GM19025 (cell line): ENCODE data around the gene BRAT1.

Source experiments
- ATAC-seq: cut with Tn5 transposase; IDR thresholded peaks from one replicate; pipeline ENCODE4 v1.9.1; 2021; ENCODE audit warnings: mild to moderate bottlenecking, low read depth, moderate library complexity; ENCODE audit not compliant: unreplicated experiment

The BRAT1 gene

DNA sequence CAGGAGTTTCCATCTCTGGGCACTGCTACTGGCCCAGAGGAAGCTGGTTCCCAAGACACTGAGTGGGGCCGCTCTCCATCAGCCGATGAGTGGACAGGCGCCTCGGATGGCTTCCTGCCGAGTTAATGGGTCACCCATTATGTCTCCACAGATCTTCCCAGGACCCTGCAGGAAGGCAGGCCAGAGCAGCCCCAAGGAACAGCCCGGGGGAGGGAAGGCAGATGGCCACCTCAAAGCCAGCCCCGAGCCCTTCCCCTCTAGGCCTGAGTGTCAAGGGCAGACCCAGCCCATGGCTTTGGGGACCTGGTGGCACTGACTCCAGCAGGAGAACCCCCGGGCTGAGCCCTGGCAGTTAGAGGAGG, 39.1 kb downstream of the BRAT1 start:
- ATAC-seq = no peak

DNA sequence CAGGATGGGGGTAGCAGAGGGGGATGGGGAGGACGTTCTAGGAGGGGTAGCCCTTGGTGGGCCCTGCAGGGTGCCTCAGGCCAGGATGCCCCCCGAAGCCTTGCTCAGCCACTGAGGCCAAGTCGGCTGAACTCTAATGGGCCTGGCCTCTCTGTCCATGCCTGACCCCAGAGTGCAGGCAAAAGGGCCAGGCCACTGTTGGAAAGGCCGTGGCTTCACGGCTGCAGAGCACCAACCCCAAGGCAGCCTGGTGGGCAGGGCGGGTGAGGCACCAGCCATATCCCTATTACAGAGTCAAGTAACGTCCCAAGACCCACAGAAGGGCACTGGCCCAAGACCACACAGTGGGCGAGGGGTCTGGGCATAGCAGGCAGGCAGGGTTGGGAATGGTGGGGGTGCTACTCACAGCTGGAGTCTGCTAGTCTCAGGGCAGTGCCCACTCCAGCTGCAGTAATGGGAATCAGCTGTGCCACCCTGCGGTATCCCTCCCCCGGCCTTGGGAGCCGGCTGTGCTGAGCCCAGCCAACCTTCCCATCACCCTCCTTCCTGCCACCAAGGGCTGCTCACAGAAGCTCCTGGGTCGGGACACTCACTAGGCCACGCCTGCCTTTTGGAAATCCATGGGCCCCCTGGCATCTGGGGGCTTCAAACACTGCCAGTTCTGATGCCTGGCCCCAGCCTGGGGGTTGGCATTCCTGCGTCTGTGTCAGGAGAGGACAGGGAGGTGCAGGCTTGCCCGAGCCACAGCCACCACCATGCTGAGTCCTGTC, 39.7 kb downstream of the BRAT1 start:
- ATAC-seq = no peak

DNA sequence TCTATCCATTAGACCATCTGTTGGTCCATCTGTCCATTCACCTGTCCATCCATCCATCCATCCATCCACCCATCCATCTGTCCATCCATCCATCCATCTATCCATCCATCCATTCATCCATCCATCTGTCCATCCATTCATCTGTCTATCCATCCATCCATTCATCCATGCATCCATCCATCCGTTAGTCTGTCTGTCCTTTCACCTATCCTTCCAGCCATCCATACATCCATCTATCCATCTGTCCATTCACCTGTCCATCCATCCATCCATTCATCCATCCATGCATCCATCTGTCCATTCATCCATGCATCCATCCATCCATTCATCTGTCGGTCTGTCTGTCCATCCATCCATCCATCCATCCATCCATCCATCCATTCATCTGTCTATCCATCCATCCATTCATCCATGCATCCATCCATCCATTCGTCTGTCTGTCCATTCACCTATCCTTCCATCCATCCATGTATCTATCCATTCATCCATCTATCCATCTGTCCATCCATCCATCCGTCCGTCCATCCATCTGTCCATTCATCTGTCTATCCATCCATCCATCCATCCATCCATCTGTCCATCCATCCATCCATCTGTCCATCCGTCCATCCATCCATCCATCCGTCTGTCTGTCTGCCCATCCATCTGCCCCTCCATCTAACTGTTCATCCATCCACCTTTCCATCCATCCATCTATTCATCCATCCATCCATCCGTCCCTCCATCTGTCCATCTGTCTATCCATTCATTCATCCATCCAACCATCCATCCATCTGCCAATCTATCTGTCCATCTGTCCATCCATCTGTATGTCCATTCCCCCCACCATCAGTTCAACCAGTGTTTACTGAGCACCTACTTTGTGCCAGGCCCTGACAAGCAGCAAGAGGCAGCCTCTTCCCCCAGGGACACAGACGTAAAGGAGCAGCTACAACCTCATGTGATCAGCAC, 40.6 kb downstream of the BRAT1 start:
- no peak for ATAC-seq

DNA sequence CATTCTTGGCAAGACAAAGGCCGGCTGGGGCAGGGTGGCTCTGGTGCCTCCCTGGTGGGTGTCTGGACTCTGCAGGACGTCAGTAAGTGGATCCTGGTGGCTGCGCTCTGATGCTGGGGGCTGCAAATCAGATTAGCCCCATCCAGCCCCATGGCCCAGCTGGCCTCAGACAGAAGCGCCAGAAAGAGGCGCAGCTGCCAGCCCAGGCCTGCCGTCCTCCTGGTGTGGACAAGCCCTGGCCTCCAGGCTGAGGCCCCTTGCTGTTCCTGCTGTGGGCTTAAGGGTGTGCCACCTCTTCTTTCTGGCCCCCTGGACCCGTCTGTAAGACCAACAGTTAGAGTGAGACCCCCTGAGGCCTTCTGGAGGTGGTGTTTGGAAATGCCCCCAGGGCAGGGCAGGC, 41.6 kb downstream of the BRAT1 start:
- ATAC-seq = no peak

DNA sequence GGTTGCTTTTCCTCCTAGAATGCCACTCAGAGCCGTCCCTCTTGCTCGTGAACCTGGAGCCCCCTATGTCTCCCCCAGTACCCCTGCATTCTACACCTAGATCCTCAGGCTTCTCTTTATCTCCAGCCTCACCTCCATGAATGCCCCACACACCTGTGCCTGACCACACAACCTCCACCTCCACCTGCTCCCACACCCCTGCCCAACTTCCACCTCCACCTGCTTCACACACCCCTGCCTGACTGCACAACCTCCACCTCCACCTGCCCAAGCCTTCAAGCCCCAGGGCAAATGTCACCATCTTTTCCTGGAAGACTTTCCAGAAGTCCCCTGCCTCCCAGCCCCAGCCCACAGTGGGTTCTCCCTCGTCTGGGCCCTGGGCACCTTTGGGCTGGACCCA, 42.6 kb downstream of the BRAT1 start:
- ATAC-seq = no peak

DNA sequence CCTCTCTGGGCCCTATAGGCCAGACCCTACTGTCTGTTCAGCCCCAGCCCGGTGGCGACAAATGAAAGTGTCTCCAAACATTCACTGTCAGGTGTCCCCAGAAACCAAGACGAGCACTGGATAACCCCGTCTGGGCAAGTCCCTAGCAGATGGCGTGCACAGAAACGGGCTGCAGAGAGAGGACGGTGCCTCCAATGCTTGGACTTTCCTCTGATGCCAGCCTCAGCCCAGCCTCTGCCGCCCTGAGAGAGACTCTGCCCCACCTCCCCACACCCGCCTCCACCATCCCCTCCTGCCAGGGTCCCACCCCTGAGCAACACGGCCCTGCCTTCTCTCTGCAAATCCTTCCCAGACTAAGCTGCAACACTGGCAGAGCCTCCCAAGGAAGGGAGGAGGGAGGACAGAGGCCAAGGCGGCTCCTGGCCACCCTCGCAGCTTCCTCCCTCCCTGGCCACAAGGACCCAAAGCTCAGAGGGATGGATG, 43.1 kb downstream of the BRAT1 start:
- no peak for ATAC-seq

DNA sequence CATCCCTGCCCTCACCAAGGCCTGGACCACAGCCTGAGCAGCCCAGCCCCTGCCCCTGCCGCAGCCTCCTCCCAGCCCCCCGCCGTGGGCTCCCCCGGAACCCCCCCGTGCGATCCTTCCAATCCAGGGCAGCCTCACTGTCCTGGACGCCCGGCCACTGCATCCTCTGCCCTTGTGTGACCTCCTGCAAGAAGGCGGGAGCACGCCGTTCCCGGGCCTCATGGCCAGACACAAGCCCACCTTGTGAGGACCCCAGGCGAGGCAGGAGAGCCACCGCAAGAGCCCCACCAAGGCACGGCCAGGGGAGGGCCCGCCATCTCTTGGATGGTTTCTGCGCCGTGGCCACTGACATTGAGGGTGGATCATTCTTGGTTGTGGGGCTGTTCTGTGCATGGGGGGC, 43.6 kb downstream of the BRAT1 start:
- no peak for ATAC-seq

DNA sequence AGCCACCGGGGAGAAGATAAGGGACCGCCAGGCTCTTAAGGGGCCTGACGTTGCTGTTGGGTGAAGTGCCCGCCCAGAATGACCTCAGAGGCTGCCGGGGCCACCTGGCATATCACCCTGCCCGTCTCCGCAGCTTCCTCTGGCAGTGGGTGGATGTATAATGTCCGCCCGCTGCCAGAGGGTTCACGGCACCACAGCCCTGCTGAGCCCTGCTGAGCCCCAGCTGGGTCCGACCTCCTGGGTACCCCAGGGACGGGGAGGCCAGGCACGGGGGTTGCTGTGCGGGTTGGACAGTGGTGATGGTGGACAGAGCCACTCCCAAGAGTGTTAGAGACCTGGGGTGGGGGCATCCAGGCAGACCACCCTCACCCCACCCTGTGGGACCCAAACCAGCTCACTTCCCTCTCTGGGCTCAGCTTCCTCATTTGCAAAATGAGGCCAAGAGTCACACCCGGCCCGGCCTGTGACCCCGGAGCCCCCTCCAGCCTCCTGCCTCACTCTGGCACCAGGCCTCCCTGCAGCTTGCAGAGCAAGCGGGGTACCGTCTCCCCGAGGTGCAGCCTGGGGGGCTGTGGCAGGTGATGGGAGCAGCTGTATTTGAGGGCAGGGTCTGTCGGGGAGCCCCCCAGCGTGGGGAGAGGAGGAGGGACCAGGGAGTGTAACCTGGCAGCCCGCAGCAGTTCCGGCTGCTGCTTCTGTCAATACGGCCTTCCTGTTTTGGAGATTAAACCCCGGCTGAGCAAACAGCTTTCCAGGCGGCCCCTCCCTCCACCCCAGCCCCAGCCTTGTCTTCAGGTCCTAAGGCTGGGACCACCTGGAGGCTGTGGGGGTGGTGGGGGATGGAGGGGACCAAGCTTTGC, 44.2 kb downstream of the BRAT1 start:
- no peak for ATAC-seq

DNA sequence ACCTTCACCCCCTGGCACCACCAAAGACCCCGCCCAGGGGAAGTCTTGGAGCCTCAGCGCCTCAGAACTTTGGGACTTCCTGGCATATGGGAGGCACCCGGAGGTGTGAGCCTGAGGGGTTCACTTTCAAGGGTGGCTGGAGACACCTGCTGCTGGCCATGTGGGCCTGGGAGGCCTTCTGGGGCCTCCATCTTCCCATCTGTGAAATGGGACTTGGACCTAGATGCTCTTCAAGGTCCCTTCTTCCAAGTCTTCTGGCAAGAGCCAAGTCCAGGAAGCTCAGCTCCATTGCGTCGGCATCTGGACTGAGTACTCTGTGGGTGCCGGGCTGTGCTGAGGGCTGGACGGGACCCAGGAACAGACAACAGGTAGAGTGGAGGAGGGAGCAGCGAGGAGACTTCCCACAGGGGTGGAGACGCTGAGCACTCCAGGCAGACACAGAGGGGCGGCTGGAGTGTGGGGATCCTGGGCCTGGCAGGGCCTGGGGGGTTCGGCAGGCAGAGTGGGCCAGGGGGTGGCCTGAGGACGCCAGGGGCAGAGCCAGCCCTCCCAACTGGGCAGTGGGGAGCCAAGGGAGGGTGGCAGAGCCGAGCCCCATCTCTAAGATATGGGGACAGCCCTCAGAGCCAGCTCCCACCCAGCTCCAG, 45.1 kb downstream of the BRAT1 start:
- no peak for ATAC-seq

DNA sequence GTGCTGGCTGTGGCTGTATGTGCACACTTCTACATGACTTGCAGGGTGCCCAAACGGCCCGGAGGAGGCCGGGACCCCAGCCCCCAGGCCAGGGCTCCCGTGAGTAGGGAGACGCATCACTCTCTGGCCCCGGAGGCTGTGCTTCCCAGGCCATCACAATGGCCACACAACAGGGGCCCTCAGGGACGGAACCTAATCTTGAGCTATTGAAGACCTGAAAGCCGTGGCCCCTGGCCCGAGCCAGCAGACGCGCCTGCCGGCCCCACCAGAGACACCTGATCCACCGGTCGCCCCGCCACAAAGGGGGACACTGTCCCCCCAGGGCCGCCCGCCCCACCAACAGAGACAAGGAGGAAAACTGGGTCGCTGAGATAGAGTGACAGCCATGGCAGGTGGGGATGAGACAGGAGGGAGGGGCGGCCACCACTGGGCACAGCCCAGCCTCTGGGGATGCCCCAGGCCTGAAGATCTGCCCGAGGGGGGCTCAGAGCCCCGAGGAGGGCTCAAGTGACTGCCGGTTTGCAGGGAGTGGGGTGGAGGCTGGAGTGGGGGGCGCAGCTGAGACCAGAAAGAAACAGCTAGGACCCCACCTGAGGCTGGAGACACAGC, 45.9 kb downstream of the BRAT1 start:
- ATAC-seq = no peak

DNA sequence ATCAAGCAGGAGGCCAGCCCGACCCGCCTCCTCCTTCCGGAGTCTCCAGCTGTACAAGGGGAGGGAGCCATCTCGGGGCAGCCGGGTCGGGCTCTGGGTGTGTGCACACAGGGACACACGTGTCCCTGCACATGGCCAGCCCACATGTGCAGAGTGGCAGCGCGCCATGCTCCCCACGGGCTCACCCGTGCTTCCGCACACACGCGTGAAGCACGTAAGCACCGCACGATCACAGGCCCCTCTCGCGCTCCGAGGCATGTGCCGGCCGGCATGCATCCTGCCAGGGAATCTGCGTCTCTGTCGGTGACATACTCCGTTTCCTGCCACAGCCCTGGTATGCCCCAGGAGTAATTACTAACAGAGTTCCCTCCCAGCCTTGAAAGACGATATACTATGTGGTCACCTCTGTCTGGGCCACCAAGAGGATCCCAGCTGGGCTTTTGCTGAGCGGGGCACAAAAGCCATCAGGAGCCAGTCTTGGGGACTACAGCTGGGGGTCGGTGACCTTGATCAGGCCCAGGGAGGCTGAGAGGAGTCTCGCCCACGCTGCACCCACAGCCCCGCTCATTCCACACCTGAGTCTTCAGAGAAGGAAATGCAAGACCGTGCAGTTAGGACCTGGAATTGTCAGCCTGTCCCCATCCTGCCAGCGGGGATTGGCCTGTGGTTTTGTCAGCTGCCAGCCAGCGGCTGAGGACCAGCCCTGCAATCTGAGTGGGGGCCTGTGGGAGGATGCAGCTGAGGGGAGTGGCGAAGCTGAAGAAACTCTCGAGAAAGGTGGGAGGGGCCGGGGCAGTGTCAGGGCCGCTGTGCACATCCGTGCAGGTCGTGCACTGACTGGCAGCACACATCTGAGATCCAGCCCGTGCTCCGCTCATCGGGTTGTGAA, 46.8 kb downstream of the BRAT1 start:
- ATAC-seq = no peak

DNA sequence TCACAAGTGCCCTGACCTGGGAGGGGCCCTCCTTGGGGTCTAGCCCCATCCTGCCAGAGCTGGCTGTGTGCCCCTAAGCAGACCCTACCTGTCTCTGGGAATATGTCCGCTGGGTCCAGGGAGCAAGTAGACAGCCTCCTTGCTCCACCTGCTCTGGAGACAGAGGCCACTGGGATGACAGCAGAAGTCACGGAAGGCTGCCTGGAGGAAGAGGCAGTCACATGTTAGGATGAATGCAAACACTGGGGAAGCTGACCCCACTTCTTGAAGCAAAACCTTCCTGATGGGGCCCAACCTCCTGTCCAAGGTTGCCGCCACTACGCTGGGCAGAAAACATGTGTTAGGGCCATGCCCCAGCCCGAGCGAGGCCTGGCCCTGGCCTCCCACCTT, 47.4 kb downstream of the BRAT1 start:
- ATAC-seq = no peak

DNA sequence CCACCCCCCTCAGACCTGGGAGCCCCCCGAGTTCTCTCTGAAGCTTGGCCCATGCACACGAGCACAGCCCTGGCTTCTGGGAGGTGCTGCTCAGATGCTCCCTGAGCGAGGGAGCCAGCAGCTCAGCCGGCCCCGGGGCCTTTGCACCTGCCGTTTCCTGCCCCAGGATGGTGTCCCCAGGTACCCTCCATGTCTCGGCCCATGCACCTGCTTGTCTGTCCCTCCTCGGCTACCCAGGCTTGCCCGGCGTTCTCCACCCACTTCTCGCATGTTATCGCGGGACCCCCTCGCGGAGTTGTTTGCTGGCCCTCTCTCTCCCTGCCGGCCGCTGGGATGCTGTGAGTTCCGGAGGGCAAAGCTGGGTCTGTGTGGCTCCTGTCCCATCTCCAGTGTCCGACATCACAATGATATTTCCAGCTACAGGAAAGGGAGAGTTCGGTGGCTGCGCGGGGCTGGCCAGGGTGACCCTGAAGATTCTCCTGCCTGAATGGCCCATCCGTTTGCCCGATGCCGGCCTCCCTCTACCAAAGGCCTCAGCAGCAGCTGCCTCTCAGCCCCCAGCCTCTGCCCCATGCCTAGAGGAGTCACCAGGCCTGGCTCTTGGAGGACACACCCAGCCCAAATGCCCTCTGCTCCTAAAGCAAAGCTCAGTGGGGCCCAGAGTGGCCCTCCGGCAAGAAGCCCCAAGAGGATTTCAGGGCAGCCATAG, 48.0 kb downstream of the BRAT1 start:
- no peak for ATAC-seq

DNA sequence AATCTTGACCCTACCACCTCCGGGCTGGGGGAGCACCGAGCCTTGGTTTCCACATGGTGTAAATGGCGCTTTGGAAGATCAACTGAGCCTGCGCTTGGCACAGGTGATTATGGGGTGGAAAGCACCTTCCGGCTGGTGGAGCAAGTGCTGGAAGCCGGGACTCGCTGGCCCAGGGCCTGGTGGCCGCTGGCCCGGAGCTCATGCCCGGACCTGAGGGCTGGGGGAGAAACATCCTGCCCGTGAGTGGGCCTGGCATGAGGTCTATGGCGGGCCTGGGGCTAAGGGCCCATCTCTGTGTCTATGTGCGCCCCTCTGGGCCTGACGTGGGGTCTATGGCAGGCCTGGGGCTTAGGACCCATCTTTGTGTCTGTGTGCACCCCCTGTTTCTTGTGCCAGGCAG, 49.9 kb downstream of the BRAT1 start:
- ATAC-seq = no peak

DNA sequence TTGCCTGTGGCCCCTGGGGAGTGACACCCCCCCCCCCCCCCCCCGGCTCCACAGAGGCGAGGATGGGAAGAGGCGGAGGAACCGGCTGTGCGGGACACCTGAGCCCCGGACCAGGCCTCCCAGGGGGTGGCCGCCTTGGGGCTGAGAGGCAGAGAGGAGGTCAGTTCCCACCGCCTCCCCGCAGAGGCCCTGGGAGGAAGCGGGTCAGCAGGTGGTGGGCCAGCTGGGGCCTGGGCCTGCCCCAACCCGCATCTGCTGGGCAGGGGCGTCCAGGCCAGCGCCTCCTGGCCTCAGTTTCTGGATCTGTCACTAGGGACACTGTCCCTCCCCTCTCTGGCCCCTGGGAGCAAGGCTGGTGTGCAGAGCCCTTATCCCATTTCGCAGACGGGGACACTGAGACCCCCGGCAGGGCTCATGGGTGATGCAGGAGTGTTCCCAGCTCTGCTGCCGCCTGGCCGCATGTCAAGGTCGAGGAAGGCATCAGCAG, 50.4 kb downstream of the BRAT1 start:
- no peak for ATAC-seq

DNA sequence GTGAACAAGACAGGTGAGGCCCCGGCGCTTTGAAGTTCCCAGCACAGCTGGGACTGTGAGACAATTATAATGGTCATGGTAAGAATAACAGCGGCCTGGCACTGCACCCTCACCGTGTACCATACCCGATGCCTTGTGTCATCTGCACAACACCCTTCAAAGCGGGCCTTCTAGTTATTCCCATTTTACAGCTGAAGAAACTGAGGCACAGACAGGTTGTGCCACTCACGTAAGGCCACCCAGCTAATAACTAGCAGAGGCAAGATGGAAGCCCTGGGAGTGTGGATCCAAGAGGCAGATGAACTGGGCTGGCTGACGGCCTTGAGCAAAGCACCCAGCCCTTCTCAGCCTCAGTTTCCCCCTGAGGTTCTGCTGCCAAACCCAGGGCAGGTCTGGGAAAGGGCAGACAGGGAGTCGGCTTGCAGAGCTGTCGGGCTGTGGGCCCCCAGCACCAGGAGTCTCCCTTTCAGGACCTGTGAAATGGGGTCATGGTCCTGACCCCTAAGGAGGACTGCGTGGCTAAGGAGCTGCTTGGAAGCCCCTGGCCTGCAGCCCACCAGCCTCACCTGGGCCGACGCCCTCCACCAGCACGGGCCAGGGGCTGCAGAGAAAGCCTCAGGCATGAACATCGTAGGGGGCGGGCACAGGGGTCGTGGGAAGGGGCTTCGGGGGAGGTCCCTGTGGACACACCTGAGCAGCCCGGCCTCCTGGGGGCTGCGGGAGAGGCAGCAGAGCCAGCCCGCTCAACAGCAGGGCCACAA, 51.0 kb downstream of the BRAT1 start:
- no peak for ATAC-seq
